HG02938 (cell line): ENCODE data around the gene KPNA5.

Experiments
- ATAC-seq: cut with Tn5 transposase; IDR thresholded peaks from one replicate; pipeline ENCODE4 v1.9.1; 2021; ENCODE audit warnings: mild to moderate bottlenecking, moderate library complexity; ENCODE audit not compliant: unreplicated experiment

Gene KPNA5

GRCh38 chr6:116779573-116780164 lies 98.7 kb downstream of the KPNA5 start:
- peak; percentile 58 for ATAC-seq

- ATAC-seq = no peak
Measured at GRCh38 chr6:116783852-116784251, 102.8 kb downstream of the KPNA5 start.
